Mesodermal cell (in vitro differentiated cells): ENCODE data around the gene PRPF39. TPM values are rescaled to one million over a fixed set of nuclear protein-coding genes. Genes with fewer than 3 reads are reported as not detected.

Experiments used
- H3K27ac ChIP-seq: 2 replicates; pipeline ENCODE4 v1.7.0; 2013; ENCODE audit warnings: mild to moderate bottlenecking, low read depth, low read length, moderate library complexity; ENCODE audit not compliant: severe bottlenecking
- H3K36me3 ChIP-seq: 2 replicates; pipeline ENCODE4 v1.7.1; 2013; ENCODE audit warnings: mild to moderate bottlenecking, low read length, moderate library complexity; ENCODE audit not compliant: control insufficient read depth, insufficient read depth
- H3K4me1 ChIP-seq: one replicate; pipeline ENCODE4 v1.7.1; 2013; ENCODE audit warnings: mild to moderate bottlenecking, low read length; ENCODE audit not compliant: insufficient read depth, control insufficient read depth, poor library complexity, severe bottlenecking
- H3K4me3 ChIP-seq: 2 replicates; pipeline ENCODE4 v1.7.0; 2013; ENCODE audit warnings: low read length, control low read depth, mild to moderate bottlenecking; ENCODE audit not compliant: insufficient read depth, poor library complexity, severe bottlenecking; ENCODE audit errors: extremely low read depth
- H3K9me3 ChIP-seq: 2 replicates; pipeline ENCODE4 v1.7.1; 2013; ENCODE audit warnings: mild to moderate bottlenecking, low read length, moderate library complexity; ENCODE audit not compliant: control insufficient read depth
- WGBS, 2 experiments: methylation state at CpG; one replicate each; pipeline ENCODE4 v1.1.5; 2013; ENCODE audit warnings: missing lambda C conversion rate in 2 of 2; ENCODE audit not compliant: insufficient coverage in 2 of 2; 5-methylcytosine and 5-hydroxymethylcytosine counted together
- polyA plus RNA-seq, 2 experiments: library from polyadenylated mRNA; stranded (reverse); fragments of 50-300 nt; gene quantifications; one replicate each; pipeline ENCODE4 v1.2.3, GENCODE V29; 2013

PRPF39 gene, protein sequence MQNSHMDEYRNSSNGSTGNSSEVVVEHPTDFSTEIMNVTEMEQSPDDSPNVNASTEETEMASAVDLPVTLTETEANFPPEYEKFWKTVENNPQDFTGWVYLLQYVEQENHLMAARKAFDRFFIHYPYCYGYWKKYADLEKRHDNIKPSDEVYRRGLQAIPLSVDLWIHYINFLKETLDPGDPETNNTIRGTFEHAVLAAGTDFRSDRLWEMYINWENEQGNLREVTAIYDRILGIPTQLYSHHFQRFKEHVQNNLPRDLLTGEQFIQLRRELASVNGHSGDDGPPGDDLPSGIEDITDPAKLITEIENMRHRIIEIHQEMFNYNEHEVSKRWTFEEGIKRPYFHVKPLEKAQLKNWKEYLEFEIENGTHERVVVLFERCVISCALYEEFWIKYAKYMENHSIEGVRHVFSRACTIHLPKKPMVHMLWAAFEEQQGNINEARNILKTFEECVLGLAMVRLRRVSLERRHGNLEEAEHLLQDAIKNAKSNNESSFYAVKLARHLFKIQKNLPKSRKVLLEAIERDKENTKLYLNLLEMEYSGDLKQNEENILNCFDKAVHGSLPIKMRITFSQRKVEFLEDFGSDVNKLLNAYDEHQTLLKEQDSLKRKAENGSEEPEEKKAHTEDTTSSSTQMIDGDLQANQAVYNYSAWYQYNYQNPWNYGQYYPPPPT
- 22.3 TPM for polyA plus RNA-seq (2013, experiment 1 of 2)
- polyA plus RNA-seq (2013, experiment 2 of 2): 28.8 TPM

DNA sequence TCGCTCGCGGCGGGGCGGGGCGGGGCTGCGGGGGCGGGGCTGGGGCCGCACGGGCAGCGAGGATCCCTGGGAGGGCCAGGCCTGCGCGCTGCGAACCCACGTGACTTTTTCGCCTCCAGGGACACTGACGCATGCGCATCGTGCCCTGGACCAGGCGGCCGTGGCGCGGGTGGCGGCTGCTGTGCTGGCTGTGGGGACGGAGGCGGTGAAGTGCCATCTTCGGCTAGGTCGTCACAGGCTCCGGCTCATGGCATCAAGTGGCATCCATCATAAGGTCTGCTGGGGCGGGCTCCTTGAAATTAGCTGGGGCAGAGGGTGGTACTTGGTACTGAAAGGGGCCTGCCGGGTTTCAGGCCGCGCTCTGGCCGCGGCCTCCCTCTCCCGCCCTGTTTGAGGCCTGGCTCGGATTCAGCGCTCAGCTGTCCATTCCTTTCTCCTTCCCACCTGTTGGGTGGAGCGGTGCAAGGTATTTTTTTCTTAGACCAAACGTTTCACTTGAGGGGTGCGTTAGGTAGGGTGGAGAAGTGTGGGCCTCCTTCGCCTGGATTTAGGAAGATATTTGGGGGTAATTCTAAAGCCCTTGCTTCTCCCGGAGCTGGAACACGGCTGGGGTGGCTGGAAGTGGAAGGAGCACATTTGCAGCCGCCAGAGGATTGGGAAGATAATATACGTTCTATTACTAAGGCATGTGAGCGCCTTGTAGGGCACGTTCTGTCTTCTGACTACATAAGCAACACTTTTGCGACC, at the start of gene PRPF39:
TSS of gene PRPF39 (plus strand) at position 141 of the 747 bp plus-strand sequence. CDS start 11,124 bp downstream, outside the sequence.
- Histone ChIP-seq H3K4me1 (no peaks in the 10 kb centered on the region), H3K36me3 (no peaks in the 10 kb centered on the region), H3K27ac (peak within 1 kb of the TSS; percentile 74), H3K4me3 (peak within 1 kb of the TSS; percentile 80), H3K9me3 (no peaks in the 10 kb centered on the region)
- 0% methylated on average over 17 to 28 of the region's 49 CpGs for WGBS, 2 experiments

DNA sequence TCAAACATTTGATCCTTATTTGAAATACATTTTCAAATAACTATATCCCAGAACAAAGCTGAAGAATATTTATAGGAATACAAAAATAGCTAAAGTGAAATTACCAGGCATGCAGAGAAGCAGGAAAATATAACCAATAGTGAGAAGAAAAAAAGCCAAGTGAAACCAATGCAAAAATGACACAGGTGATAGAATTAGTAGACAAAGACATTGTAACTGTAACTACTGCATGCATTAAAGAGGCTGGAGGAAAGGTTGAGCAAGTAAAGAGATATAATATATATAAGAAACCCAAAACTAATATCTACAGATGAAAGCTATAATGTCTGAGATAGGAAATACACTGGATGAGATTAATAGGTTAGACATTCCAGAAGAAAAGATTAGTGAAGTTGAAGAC, 49.2 kb upstream of the PRPF39 start:
- Histone ChIP-seq H3K36me3 (peaks cover 67% of the 10 kb centered on the region), H3K4me1 (no peaks in the 10 kb centered on the region), H3K4me3 (no peak overlapping the region), H3K27ac (no peak overlapping the region), H3K9me3 (peaks cover 15% of the 10 kb centered on the region)

DNA sequence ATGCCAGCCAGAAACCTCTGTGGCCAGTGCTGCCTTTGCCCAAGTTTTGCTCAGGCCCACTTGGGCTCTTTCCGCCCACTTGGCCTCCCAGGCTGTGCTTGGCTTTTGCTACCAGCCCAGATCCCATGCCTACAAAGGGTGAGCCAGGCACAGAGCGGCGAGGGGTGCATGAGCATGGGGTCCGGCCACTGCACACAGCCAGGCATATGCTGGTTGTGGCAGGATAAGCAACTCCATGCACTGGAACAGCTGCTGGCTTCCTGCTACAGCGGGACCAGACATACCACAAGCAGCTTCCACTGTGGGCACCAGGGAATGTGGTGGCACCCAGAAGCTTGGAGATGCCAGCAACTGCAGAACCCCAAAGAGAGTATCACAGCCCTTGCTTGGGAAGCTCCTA, 45.7 kb upstream of the PRPF39 start:
- 97% methylated on average over 5 of the region's 5 CpGs for WGBS, 2 experiments

DNA sequence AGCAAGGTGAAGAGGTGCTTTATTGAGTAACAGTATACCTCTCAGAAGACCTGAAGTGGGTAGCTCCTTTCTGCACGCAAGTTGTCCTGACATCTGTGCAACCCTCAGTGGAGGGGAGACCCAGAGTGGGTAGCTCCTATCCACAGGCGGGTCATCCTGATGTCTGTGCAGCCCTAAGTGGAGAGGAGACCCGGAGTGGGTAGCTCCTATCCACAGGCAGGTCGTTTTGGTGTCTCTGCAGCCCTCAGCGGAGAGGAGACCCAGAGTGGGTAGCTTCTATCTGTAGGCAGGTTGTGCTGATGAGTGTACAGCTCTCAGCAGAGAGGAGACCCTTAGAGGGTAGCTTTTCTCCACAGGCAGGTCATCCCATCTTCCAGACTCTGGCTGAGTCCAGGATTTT, 45.1 kb upstream of the PRPF39 start:
- Histone ChIP-seq H3K9me3 (peaks cover 15% of the 10 kb centered on the region), H3K27ac (no peak overlapping the region), H3K4me1 (no peaks in the 10 kb centered on the region), H3K36me3 (peaks cover 53% of the 10 kb centered on the region), H3K4me3 (no peak overlapping the region)
- 97% methylated on average over 4 to 5 of the region's 5 CpGs for WGBS, 2 experiments

More for the DNA sequence above, 45.7 kb upstream of the PRPF39 start:
- peaks cover 15% of the 10 kb centered on the region for H3K9me3 ChIP-seq
- H3K36me3 ChIP-seq: peaks cover 59% of the 10 kb centered on the region
- H3K27ac ChIP-seq: no peak overlapping the region
- no peak overlapping the region for H3K4me3 ChIP-seq
- H3K4me1 ChIP-seq: no peaks in the 10 kb centered on the region

DNA sequence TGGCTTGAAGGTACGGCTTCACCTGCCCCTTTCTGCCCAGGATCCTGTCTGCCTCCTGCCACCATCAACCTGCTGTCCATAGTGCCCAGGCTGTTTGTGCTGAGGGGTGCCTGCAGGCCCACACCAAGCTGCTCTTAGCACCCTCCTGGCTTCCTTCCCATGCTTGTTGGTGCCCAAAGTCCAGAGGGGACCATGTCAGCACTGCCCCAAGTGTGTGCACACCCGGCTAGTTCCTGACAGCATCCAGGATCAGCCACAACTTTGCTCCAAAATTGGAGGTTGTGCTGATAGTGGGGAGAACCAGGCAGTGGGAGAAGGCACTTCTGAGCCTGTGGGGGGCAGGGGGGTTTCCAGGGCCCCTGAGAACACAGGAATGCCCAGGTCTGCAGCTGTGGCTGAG, 44.5 kb upstream of the PRPF39 start:
- H3K4me3 ChIP-seq: no peak overlapping the region
- WGBS, 2 experiments: 100% methylated on average over 2 of the region's 2 CpGs
- peaks cover 15% of the 10 kb centered on the region for H3K9me3 ChIP-seq
- peaks cover 49% of the 10 kb centered on the region for H3K36me3 ChIP-seq
- no peaks in the 10 kb centered on the region for H3K4me1 ChIP-seq
- H3K27ac ChIP-seq: no peak overlapping the region

DNA sequence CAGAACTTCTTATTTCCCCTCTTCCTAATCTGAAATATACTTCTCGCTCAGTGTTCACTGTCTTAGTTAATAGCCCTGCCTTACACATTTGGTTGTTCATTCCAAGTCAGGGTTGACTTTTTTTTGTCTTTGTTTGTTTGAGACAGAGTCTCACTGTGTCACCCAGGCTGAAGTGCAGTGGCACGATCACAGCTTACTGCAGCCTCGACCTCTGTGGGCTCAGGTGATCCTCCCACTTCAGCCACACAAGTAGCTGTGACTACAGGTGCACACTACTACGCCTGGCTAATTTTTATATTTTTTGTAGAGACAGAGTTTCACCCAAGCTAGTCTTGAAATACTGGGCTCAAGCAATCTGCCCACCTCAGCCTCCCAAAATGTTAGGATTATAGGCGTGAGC, 42.3 kb upstream of the PRPF39 start:
- Histone ChIP-seq H3K27ac (no peak overlapping the region), H3K4me3 (no peak overlapping the region), H3K4me1 (no peaks in the 10 kb centered on the region), H3K9me3 (peaks cover 15% of the 10 kb centered on the region), H3K36me3 (peaks cover 38% of the 10 kb centered on the region)
- WGBS, 2 experiments: 93 to 95% methylated on average over 4 to 5 of the region's 5 CpGs

DNA sequence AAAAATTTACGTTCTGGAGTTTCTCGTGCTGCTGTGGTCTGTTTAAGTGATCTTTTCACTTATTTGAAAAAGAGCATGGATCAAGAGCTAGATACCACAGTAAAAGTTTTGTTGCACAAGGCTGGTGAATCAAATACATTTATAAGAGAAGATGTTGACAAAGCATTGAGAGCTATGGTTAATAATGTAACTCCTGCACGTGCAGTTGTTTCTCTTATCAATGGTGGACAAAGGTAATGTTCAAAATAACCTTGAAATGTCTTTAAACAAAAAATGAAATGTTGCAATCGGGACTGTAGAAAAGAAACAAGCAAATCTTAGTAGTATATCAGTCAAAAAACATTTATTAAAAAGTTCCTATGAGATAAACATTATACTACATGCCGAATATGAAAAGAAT, 39.3 kb upstream of the PRPF39 start:
- no peaks in the 10 kb centered on the region for H3K9me3 ChIP-seq
- no peak overlapping the region for H3K27ac ChIP-seq
- no peaks in the 10 kb centered on the region for H3K4me1 ChIP-seq
- H3K36me3 ChIP-seq: peaks cover 14% of the 10 kb centered on the region
- no peak overlapping the region for H3K4me3 ChIP-seq
- WGBS, 2 experiments: 80 to 83% methylated on average over 1 of the region's 5 CpGs

DNA sequence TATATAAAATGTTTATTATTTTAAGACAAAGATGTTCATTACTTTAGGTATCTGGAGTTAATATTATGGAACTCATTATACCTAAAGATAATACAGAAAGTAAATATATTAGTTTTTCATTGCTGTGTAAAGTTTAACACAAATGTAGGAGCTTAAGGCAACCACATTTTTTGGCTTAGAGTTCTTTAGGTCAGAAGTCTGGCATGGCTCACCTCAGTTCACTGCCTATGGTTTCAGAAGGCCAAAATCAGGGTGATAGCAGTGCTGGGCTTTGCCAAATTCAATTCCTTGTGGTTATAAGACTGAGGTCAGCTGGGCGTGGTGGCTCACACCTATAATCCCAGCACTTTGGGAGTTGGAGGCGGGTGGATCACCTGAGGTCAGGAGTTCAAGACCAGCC, 35.5 kb upstream of the PRPF39 start:
- H3K4me3 ChIP-seq: no peak overlapping the region
- no peaks in the 10 kb centered on the region for H3K9me3 ChIP-seq
- H3K4me1 ChIP-seq: no peaks in the 10 kb centered on the region
- WGBS, 2 experiments: 95 to 100% methylated on average over 1 to 2 of the region's 2 CpGs
- H3K27ac ChIP-seq: no peak overlapping the region
- peaks cover 17% of the 10 kb centered on the region for H3K36me3 ChIP-seq

DNA sequence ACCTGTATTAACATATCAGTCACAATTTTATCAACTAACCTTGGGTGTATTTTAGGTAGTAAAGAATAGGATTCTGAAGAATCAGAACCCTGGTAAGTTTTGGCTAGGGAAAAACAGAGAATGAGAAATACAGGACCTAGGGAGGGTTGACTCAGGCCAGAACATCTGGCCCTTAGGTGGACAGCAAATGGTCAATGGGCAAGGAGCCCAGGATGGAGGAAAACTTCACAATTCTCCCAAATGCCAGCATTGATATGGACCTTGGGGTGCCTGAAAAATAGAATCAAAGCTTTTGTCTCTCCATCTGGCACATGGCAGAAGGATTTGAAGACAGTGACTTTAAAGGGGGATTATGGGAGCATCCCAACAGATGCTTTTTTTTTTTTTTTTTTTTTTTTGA, 32.7 kb upstream of the PRPF39 start:
- H3K9me3 ChIP-seq: no peaks in the 10 kb centered on the region
- H3K36me3 ChIP-seq: peaks cover 40% of the 10 kb centered on the region
- no peak overlapping the region for H3K27ac ChIP-seq
- no peaks in the 10 kb centered on the region for H3K4me1 ChIP-seq
- H3K4me3 ChIP-seq: no peak overlapping the region

DNA sequence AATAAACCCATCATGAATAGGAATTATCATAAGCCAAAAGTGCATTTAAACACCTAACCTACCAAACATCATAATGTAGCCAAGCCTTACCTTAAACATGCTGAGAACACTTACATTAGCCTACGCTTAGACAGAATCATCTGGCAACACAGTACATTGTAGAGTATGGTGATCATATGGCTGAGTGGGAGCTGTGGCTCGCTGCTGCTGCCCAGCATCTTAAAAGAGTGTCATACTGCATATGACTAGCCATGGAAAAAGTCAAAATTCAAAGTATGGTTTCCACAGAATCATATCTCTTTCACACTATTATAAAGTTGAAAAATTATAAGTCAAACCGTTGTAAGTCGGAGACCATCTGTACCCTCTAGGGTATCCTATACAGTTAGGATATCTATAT, 32.0 kb upstream of the PRPF39 start:
- Histone ChIP-seq H3K36me3 (peaks cover 33% of the 10 kb centered on the region), H3K4me1 (no peaks in the 10 kb centered on the region), H3K27ac (no peak overlapping the region), H3K4me3 (no peak overlapping the region), H3K9me3 (no peaks in the 10 kb centered on the region)
- WGBS, 2 experiments: 50% methylated on average over 1 of the region's 4 CpGs; no CpG with 5 or more reads in 1 of the 2 experiments
